HG03354 (cell line): ENCODE data around the gene KRT24.

Source experiments
- ATAC-seq: cut with Tn5 transposase; IDR thresholded peaks from one replicate; pipeline ENCODE4 v1.9.1; 2021; ENCODE audit warnings: mild to moderate bottlenecking; ENCODE audit not compliant: unreplicated experiment, poor library complexity, severe bottlenecking

Gene KRT24

DNA sequence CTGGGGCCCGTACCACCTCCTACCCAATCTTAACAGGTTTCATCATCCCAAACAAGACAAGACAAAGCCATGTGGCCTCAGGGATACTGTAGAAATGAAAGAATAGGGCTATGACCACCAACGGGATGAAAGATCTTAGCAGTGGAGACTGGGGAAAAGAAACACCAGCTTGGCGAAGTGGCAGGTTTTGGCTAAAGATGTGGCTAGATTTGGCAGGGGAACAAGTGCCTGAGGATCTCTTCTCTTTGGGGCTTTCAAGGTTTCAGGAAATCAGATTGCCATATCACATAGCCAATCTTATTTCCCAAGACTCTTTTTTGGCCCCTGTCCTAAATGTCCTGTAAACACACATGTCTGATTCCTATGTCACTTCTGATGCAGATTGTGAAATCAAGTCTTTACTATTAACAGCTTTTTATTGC, 6.9 kb downstream of the KRT24 start:
- no peak for ATAC-seq

DNA sequence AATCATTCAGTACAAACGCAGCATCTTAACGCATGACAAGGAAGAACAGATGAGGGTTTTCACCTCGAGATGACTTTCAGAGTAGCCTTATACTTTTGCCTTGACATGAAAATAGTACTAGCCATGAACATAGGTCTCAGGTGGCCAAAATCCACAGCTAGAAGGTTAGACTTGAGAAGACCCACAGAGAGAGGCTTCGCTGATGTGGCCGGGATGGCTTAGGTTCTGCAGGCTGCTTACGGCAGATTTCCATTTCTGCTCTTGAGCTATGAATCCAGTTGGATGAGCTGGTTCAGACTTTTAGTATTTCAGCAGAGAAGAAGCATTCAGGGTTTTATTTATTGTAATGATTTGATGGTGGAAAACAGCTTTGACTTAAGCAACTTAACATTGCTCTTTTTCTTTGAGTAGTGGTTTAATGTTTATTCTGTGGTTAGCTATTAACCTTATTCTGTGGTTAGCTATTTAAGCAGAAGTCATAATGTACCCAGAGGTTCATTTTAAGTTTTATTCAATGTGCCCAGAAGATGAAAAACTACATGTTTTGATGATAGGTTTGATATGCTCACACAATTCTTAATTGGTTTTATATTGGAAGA, 7.6 kb downstream of the KRT24 start:
- ATAC-seq = no peak

DNA sequence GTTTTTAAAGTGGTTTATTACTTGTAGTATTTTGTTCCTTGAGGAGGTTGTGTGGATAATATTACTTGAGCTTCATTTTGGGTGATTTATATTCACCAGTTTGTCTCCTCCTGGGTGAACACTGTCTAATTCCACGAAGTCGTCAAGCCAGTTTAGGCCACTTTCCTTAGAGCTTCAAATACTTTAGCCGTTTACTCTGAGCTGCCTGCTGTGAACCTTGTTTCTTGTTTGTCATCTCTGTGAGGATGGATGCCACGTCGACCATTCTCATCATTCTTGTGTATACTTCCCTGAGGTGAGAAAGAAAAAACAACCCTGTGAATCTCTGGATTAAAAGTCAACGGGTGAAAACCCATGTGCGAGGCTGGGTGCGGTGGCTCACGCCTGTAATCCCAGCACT, 9.0 kb downstream of the KRT24 start:
- no peak for ATAC-seq

DNA sequence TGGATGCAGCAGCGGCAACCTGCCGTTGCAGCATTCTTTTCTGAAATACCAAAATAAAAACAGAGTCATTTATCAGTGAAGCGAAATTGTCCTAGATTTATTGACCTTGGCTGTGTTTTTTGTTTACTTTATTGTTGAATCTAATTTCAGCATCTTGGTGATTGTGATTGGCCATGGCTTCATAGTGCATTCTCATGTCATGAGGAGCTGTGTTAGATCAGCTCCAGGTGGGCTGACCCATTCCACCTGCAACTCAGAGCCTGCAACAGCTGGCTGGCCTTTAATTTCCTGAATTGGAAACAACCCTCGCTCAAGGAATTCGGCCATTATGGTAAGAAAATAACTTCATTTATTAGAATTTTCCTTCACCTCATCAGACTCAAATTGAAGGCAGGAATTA, 16.4 kb downstream of the KRT24 start:
- no peak for ATAC-seq

DNA sequence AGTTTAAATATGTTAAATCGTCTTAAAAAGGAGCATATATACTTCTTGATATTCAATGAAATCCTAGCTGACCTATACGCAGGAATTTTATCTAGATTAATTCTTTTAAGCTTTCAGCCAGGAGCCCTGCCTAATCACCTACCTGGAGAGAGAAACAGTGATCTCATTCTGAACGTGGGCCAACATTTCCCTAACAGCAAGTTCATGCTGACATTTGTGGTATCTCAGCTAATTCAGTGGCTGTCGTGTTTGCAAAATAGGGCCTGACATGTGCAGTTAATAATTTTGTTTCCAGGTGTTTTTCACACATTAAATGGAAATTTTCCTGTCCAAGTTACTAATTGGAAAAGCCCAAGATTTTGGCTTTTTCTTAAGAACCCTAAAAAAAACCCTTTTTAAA, 17.4 kb downstream of the KRT24 start:
- ATAC-seq = no peak

DNA sequence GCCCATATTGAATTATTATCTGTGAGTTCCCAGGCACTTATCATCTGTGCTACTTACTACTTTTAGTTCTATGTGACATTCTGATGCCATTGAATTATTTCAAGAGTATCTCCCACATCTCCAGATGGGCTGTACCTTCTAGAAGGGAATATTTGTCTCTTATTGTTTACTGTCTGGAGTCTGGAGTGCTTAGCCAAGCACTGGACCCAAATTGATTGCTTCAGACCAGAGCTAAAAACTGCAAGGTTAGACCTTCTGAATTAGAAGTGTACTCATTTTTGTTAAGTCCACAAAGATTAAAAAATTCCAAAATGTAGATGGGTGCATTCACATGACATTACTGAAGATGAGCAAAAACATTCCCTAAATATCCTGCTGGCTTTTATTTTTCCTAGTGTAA, 22.6 kb downstream of the KRT24 start:
- no peak for ATAC-seq

DNA sequence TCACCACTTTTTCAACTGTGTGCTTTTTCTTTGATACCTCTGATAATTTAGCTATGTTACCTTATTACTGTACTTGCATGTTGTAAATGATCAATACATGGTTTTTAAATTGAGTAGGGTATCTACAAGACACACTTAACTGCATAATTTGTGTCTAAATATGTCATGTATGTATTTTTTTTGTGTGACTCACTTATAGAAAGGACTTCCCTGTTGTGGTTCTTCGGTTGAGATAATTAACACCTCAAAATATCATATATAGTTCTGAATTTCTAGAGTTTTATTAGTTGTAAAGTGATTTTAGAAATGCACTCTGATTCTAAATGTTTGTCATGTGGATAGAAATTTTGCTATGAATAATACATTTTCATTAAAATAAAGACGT, 24.0 kb downstream of the KRT24 start:
- no peak for ATAC-seq

DNA sequence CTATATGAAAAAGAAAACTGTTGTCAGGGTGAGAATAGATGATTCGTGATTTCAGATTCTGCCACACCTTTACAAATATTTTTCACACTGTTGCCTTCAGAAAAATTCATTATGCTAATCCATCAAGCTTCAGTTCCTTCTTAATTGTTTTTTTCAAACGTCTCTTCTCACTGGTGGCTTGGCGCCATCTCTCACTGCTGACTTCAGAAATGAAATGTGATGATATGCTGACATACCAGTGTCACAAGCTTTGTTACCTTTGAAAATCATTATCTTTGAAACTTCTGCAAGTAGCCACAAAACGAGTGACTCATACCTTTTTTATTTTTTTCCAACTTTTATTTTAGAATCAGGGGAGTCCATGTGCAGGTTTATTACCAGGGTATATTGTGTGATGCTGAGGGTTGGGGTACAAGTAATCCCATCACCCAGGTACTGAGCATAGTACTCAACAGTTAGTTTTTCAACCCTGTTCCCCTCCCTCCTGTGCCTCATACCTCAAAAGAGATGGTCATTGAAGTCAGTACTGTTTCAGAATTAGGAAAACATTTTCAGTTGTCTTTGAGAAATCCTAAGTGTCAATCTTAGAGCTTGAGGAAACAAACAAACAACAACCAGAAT, 24.5 kb downstream of the KRT24 start:
- ATAC-seq = no peak

DNA sequence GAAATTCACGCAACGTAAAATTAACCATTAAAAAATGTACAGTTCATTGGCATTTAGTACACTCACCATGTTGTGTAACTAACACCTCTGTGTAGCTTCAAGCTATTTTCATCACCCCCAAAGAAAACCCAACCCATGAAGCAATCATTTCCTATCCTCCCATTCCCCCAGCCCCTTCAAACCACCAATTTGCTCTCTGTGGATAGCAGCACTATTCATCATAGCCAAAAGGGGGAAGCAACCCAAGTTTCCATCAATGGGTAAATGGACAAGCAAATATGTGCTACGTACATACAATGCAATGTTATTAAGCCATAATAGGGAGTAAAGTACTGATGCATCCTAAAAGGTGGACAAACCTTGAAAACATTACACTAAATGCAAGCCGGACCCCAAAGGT, 27.6 kb downstream of the KRT24 start:
- ATAC-seq = no peak

DNA sequence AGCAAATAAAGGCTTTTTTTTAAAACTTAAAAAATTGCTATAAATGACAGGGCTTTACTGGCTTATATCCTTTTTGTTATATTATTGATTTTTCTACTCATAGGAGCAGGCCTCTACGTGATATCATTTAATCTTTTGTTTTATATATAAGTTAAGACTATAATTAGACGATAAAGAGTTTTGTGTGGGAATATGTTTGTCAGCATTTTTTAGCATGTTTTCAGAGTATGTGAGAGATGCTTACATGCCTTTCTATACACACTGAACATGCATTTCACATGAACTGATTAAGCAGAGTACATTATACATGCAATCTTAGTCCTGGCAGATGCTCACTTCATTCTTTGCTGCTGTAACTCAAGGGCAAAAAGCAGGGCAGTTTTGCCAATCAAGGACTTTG, 30.9 kb downstream of the KRT24 start:
- ATAC-seq = no peak

DNA sequence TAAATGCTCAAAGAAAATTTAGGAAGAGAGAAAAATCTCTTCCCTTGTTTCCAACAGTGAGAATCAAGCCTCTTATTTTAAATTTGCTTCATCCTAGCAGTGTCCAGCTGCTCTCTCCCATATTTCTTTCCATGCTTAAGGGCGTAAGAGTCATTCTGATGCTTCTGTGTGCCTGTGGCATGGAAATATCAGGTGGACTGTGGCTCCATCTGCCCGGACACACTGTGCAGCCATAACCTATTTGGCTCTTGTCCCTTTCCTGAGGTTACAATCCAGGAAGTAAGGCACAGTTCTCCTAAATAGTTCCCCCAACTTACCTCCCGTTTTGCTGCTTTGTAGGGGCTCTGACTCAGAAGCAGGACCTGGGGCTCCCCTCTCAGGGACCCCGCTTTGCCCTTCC, 32.3 kb downstream of the KRT24 start:
- no peak for ATAC-seq

DNA sequence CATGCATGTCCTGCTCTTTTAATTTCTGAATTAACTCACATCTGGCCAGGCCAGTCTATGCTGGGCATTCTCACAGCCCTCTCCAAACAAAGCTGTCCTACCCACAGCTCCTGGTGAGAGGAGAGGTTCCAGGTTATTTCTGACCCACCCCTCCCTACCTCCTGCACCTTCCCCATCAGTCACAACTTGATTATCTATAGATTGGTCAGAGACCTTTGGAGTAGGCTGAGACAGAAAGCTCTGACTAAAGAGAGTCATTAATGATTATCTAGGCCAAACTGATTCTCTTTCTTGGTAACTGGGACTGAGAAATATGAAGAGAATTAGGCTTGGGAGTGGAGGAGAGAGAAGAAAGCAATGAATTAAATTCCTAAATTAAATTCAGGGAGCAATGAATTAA, 37.2 kb downstream of the KRT24 start:
- ATAC-seq = no peak

DNA sequence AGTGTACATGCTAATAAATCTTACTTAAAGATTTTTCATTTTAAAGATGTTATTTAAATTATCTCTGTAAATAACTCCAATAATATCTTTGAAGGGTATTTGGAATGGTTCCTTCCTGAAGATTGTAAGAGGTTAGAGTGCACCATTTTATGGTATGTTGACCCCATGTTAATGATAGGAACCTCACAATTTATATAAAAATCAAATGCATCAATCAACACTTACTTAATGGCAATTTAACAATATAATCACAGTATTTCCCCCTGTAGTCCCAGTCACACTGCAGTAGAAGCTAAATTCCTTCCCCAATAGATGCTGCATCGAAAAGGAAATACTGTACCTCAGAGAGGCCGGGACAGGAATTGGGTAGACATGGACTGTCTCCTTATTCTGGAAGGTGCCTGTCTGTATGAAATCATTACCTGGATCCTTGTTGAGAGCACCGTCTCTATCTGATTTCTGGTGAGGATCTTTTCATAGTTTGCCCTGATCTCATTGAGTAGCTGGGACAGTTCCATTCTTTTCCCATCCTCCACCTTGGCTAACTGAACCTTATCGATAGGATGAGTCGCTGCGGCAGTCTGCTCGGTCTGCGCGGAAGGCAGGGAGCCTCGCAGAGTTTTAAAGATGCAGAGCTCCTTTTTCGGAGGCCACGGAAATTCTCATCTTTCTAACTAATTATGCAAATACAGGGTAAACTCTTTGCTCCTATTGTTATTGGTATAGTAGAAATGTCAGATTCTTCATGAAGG, 38.8 kb downstream of the KRT24 start, which contains the start of gene KRT222:
Gene KRT222, minus strand, starts transcription at position 596 of the 752 bp plus-strand sequence. Its CDS starts 78 bp downstream, at position 518.
- ATAC-seq = no peak

DNA sequence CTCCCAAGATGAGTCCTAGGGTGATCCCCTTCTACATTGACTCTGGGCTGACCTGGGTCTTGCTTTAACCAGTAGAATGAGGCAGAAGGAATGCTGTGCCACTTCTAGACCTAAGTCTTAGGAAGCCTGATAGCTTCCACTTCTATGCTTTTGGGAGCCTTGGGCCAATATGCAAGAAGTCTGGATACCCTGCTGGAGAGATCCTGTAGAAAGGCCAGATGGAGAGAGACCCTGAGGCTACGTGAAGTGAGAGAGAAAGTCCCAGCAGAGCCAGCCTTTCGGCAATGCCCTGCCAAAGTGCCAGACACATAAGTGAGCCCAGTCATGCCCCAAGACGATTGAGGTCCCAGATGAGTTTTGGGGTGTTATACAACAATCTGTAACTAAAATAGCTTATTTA, 40.3 kb downstream of the KRT24 start:
- no peak for ATAC-seq

DNA sequence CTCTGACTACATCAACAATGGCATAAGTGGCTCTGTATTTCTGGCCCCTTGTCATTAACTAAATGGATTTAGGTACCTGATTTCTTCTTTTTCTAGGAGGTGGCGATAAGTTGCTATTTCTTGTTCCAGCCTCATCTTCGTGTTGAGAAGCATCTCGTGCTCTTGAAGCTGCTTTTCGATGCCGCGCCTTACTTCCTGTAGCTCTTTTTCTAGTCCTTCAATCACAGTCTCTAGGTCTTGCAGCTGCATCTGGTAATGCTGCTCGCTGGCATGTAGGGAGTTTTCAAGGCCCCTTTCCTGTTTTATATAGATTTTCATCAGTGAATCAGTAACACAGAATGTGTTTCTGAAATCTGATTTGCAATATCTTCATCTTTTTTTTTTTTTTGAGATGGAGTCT, 43.6 kb downstream of the KRT24 start:
- ATAC-seq = no peak

DNA sequence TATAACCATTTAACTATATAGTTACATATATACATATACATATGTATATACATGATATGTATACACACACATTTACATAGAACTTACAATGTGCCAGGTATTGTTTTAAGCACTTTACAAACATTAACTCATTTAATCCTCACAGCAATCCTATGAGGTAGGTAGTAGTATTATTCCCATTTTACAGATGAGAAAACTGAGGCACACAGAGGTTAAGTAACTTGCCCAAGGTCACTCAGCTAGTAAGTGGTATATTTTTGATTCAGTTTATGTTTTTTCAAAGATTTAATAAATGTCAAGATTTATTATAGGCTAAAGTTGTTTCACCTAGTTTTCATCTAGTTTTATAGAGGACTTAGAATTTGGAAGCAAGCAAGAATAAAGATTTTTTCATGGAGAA, 45.2 kb downstream of the KRT24 start:
- no peak for ATAC-seq

DNA sequence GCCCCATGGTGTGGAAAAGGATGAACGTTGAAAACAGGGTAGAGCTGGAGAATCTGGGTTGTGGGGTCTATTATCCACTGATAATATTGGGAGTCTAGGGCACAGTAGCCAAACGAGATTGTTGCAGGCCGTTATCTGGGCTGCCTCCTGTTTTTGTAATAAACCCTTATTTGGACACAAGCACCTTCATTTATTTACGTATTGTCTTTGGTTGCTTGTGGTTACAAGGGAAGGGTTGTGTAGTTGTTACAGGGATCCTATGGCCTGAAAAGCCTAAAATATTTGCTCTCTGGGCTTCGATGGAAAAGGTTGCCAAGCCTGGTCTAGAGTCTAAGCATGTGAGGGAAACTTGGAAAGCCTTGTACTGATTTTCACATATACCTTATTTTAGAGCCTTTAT, 51.6 kb downstream of the KRT24 start:
- ATAC-seq = no peak

DNA sequence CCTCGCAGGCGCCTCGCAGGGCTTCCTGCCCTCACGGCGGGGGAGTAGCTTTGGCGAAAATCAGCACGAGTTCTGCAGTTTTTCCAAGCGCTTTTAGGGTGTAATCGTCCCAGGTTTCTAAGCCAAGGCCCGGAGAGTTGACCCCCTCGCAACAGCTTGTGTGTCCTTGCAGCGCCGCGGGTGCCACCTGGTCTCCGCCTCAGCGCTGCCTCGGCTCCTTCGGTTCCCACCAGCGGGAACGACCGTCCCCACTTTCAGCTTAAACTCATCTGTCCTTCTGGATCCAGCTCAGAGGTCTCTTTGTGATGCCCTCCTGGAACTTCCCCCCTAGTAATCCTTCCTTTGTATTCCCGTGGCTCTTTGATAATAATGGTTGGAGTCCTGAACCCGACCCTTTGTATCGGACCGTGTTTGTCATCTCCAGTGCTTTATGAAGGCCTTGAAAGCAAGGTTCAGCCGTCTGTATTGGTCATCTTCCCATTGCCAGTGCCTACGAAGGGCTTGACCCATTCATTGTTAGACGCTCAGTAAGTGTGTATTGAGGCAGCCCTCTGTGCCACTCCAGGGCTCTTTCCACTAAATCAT, 55.1 kb downstream of the KRT24 start:
- peak; percentile 37 for ATAC-seq
